HG03439 (cell line): Measurements from ENCODE around the gene HMOX2.

Source experiments
- ATAC-seq: cut with Tn5 transposase; IDR thresholded peaks from one replicate; pipeline ENCODE4 v1.9.1; 2021; ENCODE audit warnings: mild to moderate bottlenecking, moderate library complexity; ENCODE audit not compliant: unreplicated experiment

The HMOX2 gene

DNA sequence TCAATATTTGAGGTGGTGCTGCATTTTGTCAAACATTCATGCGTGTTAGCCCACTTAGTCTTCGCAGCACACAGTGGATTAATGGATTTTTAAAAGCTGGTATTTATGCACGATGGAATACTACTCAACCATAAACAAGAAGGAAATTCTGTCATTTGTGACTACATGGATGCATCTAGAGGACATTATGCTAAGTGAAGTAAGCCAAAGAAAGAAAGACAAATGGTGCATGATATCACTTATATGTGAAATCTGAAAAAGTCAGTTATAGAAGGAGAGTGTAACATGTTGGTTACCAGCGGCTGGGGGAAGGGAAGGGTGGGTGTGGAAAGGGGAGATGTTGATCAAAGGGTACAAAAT lies 23.0 kb downstream of the HMOX2 start:
- ATAC-seq = no peak

DNA sequence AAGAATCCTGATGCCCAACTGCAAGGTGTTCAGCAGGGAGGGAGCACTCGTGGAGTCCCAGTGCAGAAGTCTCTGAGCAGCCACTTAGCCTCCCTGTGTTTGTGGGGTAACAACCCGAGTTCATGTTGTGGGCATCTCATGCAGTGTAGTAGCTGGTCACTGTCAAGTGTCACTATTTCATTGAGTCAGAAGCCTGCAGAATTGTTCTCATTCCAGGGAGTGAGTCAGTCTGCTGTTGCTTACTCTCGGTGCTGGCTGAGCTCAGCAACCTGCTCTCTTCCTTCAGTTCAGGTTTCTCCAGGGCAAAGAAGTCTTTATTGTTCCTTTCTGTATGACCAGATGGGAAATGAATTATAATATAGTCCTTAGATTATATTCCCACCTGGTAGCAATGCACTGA lies 24.1 kb downstream of the HMOX2 start:
- no peak for ATAC-seq

DNA sequence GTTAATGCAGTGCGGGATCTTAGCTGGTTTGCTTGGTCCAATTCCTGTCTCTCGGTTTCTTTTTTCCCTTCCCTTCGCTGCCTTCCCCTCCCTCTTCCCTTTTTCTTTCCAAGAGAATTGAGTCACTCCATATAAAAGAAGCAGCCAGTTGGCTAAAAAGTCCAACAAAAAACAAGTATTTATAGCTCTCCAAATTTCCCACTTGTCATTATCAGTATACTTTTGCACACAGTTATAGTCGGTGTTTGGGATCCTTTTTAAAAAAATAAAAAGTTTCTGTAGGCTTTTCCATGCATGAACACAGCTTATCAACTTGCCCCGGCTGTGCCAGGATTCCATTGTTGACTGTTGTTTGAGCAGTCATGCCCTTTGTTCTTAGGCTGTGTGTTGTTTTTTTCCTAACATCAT lies 24.9 kb downstream of the HMOX2 start:
- no peak for ATAC-seq

DNA sequence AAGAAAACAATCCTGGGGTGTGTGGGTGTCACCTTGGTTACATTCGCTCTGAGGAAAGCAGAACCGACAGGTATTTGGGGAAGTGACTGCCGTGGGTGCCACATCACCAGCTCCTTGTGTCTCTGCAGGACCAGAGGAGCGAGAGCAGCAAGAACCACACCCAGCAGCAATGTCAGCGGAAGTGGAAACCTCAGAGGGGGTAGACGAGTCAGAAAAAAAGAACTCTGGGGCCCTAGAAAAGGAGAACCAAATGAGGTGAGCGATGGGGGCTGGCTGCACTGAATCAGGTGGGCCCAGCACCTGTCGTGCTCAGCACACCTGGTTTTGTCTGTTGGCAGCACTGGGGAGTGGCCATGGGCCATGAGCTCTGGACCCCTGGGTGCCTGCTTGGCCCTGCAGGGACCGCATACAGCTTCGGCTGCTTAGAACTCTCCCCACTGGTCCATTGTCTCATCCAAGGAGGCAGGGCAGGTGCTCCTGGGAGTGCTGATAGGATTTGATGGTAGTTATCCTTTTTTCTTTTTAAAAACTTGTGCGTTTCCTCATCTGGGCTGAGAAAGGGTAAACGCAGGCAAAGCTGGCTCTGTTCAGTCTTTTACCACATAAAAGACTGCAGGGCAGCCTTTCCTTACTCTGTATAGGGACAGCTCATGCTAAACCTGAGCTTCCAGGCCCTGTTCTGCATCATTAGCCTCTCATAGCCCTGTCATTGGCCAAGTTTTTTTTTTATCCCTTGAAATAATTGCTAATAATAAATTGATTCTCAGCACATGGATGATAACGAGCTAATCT lies 29.4 kb downstream of the HMOX2 start:
- ATAC-seq = no peak

DNA sequence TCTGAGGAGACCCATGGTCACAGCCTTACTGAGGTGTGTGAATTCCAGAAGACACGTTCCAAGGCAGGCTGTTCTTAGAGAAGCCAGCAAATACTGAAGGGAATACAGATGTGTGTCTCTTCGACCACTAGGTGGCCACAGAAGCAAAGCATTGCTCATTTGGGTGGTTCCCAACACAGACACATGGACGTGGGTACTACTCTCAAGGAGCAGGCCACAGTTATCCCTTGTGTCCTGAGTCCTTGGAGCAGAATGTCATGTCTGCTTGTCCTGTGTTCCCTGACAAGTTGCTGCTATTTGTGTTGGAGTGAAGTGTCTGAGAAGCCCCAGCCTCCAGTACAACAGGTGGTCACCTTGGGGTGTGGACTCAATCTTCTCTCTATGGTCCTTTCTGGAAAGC lies 30.3 kb downstream of the HMOX2 start:
- no peak for ATAC-seq

DNA sequence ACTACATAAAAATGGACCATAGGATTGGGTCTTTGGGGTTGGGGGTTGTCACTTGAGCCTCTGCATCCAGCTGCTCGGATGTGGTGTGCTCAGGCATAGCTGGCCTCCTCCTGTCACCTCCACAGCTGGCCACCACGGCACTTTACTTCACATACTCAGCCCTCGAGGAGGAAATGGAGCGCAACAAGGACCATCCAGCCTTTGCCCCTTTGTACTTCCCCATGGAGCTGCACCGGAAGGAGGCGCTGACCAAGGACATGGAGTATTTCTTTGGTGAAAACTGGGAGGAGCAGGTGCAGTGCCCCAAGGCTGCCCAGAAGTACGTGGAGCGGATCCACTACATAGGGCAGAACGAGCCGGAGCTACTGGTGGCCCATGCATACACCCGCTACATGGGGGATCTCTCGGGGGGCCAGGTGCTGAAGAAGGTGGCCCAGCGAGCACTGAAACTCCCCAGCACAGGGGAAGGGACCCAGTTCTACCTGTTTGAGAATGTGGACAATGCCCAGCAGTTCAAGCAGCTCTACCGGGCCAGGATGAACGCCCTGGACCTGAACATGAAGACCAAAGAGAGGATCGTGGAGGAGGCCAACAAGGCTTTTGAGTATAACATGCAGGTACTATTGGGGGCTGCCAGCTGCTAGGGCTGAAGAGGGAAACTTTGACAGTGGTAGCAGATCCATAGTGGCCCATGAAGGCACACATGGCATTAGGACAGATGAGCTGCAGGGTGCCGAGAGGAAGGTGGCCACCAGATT lies 31.6 kb downstream of the HMOX2 start:
- ATAC-seq = no peak

DNA sequence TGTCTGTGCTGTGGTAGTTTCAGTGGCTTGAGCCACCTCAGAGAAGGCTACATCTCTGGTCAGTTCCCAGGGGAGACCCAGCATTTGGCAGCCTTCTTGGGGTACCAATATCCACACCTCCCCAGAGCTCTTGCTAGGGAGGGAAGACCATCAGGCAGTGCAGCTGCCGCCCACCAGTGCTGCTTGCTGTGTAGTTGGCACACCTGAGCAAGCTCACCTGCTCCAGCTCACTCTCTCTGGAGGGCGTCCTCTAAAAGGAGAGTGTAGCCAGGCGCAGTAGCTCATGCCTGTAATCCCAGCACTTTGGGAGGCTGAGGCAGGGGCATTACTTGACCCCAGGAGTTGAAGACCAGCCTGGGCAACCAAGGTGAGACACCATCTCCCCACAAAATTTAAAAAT lies 32.6 kb downstream of the HMOX2 start:
- ATAC-seq = no peak

DNA sequence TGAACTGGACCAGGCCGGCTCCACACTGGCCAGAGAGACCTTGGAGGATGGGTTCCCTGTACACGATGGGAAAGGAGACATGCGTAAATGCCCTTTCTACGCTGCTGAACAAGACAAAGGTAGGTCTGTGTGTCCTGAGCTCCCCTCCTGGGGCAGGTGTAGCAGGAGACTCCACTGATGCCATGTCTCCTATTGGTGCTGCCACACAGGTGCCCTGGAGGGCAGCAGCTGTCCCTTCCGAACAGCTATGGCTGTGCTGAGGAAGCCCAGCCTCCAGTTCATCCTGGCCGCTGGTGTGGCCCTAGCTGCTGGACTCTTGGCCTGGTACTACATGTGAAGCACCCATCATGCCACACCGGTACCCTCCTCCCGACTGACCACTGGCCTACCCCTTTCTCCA lies 33.2 kb downstream of the HMOX2 start:
- no peak for ATAC-seq

DNA sequence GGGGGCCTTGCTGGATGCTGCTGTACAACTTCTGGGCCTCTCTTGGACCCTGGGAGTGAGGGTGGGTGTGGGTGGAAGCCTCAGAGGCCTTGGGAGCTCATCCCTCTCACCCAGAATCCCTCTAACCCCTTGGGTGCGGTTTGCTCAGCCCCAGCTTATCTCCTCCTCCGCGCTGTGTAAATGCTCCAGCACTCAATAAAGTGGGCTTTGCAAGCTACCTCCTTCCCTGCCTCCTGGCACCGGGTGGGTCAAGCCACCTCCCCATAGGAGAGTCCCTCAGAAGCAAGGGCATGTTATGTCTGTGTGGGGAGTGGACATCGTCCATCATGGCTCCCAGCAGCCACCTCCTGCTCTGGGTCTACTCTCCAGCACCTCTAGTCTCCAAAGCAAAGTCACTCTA lies 33.9 kb downstream of the HMOX2 start:
- ATAC-seq = no peak

DNA sequence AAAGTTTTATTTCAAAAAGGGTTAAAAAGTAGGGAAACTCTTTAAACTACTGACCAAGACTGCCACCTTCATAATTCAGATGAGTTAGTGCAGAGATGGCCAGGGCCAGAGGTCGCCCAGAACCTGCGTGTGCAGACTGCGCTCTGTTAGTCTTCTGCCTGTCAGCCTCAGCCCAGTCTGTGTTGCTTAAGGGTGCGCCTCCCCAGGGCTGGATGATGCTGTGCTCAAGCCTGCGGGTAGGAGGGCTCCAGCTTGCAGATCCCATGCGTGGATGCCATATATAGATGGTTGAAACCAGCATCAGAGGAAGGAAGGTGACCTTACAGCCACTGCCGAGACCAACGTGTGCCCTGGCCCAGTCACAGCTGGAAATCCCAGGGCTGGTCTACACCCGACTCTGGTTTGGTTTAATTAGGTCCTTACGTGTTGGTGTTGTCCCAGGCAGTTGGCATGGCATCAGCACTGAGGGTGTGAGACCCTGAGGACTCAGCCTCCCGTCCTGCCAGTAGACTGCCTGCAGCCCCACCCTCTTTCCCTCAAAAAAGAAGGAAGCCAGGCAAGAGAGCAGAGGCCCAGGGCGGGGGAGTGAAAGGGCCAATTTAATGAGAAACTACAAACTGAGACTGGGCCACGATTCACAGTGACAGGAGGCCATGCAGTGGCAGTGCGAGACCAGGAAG lies 34.7 kb downstream of the HMOX2 start:
- no peak for ATAC-seq

DNA sequence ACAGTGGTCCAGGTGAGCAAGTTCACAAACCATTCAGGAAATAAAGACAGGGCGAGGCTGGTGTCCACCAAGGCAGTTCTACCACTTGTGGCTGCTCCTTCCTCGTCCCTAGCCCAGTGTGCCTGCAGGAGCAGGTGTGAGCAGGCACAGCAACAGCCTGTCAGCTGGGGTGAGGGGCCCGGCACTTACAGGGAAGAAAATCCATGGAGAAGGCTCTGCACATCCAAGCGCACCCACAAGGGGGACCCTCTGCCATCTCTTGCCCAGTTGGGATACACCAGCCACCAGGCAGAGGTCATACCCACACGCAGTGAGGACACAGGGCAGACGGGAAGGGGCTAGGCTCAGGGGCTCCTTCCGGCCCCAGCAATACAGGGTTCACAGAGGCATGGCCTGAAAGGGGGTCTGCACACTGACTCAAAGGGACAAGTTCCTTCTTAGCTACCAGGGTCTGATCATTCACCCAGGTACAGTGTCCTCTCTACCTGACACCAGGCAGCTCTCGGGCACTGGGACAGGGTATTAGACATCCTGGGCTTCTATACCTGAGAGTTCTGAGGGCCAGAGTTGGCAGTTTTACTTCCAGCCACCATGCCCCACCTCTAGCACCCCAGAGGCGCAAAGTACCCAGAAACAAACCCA lies 35.4 kb downstream of the HMOX2 start:
- ATAC-seq = no peak

DNA sequence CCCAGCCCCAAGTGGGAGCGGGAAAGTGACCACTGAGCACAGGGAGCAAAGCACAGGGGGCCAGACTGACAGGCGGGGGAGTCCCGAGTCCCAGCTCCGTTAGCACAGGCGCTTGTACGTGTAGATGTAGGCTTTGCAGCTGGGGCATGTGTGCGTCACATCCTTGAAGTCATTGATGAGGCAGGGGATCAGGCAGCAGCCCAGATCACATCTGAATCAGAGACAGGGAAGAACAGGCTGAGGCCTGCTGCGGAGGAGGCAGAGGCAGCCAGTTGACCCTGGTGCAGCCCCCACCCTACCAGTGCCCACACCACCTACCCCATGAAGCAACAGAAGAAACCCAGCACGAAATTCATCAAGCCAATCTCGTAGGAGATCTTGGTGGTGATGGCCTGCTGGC lies 36.3 kb downstream of the HMOX2 start:
- ATAC-seq = no peak

DNA sequence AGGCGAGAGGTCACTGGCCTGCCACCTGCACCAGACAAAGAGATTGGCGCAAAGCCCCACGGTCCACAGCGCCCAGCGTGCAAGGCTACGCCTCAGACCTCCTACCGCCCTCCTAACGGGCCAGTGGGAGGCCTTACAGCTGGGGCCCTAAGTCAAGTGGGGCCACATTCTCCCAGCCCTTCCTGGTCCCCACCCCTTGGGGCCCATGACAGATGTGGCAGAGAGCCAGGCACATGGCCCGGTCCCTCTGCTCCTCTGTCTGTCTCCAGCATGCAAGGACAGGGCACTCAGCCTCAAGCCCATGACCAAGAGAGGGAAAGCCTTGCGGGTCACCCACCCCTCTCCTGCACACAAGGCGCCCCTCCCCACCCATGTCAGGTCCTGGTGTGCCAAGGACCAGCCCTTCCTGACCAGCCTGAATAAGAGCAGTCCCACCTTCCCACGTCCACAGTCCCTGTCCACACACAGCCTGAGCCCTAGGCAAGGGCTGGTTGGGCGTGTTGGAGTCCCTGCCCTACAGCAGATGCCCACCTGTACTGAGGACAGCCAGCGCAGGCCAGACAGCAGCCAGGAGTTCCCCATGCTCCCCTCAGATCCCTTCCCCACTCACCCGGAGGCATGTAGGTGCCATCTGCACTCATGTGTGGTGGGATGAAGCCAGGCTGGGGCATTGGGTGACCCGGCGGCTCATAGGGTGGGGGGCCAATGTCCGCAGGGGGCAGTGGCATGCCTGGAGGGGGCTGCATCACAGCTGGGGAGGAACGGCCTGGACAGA lies 37.1 kb downstream of the HMOX2 start:
- ATAC-seq = no peak

DNA sequence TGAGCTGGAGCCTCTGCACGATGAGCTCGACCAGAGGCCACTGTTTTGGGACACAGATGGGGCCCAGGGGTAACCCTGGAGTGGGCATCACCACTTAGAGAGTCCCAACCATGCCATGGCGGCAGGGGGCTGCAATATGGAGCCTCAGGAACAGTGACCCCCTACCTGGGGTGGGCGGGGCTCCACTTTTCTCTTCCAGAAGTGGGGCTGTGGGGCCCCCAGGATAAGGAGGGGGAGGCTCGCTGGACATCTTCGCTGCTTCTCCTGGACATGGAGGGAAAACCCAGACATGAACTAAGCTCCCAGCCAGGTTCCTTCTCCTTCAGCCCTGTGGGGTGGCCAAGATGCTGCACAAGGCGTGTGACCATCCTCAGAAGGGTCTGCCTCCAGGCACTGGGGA lies 37.7 kb downstream of the HMOX2 start:
- ATAC-seq = no peak

DNA sequence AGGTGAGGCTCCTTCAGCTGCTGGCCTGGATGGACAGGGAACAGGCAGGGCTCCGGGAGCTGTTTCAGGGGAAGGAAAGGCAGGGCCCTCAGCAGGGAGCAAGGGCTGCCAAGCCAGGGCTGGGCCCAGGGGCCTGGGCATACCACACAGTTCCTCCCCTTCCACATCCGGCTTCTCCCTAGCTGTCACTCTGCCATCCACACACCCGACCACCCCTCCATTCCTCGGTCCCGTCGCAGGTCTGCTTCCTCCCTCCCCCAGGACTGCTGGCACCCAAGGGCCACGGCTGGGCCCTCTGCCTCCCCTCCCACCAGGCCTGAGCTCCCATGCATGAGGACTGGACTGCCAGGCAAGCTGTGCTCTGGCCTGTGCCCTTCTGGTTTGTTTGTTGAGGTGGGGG lies 38.4 kb downstream of the HMOX2 start:
- ATAC-seq = no peak

DNA sequence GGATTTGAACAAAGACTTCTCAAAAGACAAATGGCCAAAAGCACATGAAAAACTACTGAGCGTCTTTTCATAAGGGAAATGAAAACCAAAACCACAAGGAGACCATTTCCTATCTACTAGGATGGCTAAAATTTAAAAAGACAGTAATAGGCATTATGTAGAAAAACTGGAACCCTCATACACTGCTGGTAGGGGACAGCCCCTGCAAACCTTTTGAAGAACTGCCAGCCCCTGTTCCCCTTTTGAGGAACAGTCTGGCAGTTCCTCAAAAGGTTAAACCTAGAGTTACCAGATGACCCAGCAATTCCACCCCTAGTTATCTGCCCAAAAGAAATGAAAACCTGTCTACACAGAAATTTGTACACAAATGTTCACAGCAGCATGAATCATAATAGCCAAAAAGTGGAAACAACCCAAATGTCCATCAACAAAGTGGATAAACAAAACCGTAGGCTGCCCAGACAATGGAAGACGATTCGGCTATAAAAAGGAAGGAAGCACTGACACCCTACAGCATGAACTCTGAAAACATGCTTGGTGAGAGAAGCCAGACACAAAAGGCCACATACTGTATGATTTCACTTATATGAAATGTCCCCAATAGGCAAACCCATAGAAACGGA lies 39.5 kb downstream of the HMOX2 start:
- ATAC-seq = no peak

DNA sequence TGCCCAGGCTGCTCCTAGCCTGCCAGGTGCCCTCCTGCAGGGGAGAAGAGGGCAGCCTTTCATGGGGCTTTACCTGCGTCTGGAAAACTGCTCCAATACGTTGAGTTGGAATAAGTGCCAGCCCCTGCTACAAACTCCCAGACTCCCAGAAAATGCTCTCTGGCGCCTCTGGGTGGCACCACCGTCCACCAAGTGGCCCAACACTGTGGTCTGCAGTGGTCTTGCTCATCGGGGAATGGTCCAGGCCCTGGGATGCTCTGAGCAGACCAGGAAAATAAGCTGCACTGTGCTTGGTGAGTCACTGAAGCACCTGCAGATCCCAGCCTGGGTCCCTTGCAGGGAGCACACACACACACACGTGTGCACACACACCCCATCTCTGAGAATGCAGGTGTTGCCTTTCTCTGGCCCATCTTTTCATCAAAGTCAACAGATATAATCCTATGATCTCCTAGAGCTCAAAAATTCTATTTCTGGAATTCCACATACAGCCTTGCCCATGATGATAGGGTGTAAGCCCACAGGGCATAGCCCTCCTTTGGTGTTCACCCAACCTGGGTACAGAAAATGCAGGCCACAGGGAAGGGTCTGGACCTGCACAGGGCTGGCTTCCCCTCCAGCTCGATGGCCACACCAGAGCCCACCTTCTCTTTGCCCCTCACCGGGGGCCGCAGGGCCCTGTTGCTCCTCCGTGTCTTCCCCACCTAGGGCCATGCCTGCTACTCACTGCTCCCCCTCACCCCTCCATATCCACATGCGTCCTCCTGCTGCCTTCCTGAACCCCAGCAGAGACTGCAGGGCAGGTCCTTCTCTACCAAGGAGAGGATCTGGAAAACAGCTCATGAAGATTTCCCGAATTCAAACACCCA lies 41.8 kb downstream of the HMOX2 start:
- ATAC-seq = no peak

DNA sequence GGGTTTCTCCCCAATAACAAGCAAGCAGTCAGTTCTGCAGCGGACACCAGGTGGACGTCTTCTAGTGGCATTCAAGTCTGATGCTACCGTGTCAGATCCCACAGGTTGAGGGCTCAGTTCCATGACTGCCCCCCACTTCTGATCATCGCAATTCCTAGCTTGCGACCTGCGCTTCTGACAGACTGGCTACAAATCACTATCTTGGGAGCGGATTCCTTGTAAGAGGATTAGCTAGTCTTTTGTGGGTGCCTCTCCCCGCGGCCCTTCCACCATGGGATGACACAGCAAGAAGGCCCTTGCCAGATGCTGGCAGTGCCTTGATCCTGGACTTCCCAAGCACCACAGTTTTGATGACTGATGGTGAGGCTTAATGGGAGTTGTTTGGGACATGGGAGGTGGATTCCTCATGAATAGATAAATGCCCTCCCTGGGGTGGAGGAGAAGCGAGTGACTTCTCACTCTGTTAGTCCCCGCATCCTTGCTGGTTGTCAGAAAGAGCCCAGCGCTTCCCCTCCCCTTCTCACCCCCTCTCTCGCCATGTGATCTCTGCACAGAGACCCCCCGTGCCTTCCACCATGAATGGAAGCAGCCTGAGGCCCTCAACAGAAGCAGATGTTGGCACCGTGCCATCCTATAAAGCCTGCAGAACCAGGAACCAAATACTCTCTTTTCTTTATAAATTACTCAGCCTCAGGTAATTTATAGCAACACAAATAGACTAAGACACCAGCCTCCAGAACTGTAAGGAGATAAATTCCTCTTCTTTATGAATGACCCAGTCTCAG lies 43.3 kb downstream of the HMOX2 start:
- ATAC-seq = no peak

DNA sequence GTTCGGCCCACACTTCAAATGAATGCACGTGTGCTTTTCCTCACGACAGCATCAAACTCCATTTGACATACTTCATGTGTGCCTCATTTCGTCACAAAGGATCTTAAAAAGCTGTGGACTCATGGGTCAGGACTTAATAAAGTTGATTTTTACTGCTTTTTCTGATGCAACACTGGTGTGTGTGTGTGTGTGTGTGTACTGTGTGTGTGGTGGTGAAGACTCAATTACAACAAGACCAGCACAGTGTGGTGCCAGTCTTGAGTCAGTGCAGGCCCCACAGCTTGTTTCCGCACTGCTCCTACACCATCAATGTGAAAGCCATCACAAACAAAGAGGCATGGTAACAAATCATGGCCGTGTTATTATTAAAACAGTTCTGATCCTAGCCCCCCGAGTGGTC lies 44.7 kb downstream of the HMOX2 start:
- ATAC-seq = no peak
